ENCODE data around the gene GASK1A. TPM values are rescaled to one million over a fixed set of nuclear protein-coding genes. Genes with fewer than 3 reads are reported as not detected.

GASK1A gene
- total RNA-seq, 3 donors from 2014 or later: 10.1 to 22.6 (median 20.5) TPM

DNA sequence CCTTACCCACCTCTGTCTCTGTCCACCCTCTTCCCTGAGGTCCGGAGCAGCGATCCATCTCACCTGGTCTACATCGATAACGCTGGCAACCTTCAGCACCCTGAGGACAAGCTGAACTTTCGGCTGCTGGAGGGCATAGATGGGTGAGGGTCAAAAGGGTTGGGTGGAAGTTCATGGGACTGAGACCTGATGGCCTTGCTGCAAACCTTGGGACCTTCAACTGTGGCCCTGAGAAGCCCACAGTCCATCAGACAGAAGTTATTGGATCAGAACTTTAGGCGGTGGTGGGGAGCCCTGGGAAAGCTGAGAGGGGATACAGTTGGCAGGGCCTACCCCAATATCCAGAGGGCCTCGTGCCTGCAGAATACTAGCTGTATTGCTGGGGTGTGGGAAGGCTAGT, 76.3 kb downstream of the GASK1A start:
- DNase-seq (ENCODE audit: low spot score in 2 of 2): no peak
- intact Hi-C loops (cut with DNase I; ENCODE audit: low total_unique reads): no loop called here
- TF ChIP-seq POLR2AphosphoS5 (IDR thresholded peaks at IDR 0.05) (no peak), POLR2A (IDR thresholded peaks at IDR 0.05) (no peak)
- TF ChIP-seq, protein P1, sequence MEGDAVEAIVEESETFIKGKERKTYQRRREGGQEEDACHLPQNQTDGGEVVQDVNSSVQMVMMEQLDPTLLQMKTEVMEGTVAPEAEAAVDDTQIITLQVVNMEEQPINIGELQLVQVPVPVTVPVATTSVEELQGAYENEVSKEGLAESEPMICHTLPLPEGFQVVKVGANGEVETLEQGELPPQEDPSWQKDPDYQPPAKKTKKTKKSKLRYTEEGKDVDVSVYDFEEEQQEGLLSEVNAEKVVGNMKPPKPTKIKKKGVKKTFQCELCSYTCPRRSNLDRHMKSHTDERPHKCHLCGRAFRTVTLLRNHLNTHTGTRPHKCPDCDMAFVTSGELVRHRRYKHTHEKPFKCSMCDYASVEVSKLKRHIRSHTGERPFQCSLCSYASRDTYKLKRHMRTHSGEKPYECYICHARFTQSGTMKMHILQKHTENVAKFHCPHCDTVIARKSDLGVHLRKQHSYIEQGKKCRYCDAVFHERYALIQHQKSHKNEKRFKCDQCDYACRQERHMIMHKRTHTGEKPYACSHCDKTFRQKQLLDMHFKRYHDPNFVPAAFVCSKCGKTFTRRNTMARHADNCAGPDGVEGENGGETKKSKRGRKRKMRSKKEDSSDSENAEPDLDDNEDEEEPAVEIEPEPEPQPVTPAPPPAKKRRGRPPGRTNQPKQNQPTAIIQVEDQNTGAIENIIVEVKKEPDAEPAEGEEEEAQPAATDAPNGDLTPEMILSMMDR (IDR thresholded peaks at IDR 0.05): no peak
- no peaks in the 10 kb centered on the region for H3K4me1 ChIP-seq
- no peaks in the 10 kb centered on the region for H3K27me3 ChIP-seq
- H3K4me3 ChIP-seq: no peak overlapping the region
- no peaks in the 10 kb centered on the region for H3K36me3 ChIP-seq
- H3K27ac ChIP-seq: no peak overlapping the region
- H3K9me3 ChIP-seq: peaks cover 9 to 23% of the 10 kb centered on the region in 2 donors

DNA sequence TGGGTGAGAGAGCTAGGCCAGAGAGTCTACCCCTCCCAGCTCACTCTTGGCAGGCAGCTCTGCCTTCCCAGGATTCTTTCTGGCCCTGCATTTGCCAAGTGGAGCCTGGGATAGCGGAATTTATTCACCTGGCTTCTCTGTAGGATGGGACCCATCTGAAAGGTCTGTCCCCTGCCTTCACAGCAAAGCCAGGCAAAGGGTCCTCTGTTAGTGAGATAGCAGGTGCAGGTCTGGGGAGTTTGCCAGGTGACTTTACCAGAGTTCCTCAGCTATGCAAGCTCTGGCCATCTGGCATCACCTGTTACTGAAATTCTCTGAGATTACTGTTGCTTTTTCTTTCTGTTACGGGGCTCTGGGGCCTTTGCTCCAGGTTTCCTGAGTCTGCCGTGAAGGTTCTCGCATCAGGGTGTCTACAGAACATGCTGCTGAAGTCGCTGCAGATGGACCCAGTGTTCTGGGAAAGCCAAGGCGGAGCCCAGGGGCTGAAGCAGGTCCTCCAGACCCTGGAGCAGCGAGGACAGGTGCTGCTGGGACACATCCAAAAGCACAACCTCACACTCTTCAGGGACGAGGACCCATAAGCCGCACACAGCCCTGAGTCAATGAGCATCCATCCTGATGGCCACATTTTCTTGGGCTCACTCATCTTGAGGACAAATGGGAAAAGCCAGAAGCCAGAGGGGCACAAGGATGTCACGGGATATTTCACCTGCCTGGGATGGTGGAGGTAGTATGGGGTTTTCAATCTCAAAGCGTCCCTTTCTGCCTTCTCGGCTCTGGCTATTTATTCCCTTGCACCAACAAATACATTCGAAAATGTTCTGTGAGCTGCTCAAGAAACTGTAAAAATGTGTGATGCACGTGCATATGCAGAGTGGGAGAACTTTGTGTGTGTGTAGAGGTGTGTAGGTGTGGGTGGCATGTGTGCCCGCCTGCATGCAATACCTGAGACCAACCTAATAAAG, 77.0 kb downstream of the GASK1A start:
- H3K4me1 ChIP-seq: no peaks in the 10 kb centered on the region
- H3K27me3 ChIP-seq: no peaks in the 10 kb centered on the region
- intact Hi-C loops (cut with DNase I; ENCODE audit: low total_unique reads): no loop called here
- no peak overlapping the region for H3K27ac ChIP-seq
- no peaks in the 10 kb centered on the region for H3K36me3 ChIP-seq
- TF ChIP-seq, protein P1 (IDR thresholded peaks at IDR 0.05): no peak
- TF ChIP-seq POLR2AphosphoS5 (IDR thresholded peaks at IDR 0.05) (no peak), POLR2A (IDR thresholded peaks at IDR 0.05) (no peak)
- H3K4me3 ChIP-seq: no peak overlapping the region
- no peak for DNase-seq (ENCODE audit: low spot score in 2 of 2)
- H3K9me3 ChIP-seq: peaks cover 9 to 17% of the 10 kb centered on the region in 2 donors

DNA sequence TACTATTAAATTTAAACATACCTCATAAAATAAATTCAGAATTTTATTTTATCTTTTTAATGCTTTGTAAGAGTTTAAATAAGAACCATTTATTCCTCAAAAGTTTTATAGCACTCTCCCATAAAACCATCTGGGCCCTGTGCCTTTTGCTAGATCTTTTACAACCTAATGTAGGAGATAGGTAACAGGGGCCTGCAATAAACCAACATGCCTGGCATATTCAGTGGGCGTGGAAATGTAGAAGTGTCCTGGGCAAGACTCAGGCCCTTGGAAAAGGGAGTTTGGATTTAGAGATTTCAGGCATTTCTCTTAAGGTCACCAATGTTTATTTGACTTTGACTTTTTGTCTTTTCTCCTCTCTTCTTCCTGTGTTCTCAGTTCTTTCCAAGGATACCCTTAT, 80.3 kb downstream of the GASK1A start:
- intact Hi-C loops (cut with DNase I; ENCODE audit: low total_unique reads): no loop called here
- no peak for DNase-seq (ENCODE audit: low spot score in 2 of 2)
- Histone ChIP-seq H3K27me3 (no peaks in the 10 kb centered on the region), H3K36me3 (no peaks in the 10 kb centered on the region), H3K4me3 (no peak overlapping the region), H3K4me1 (no peaks in the 10 kb centered on the region), H3K9me3 (peaks cover 13 to 17% of the 10 kb centered on the region in 2 donors), H3K27ac (no peak overlapping the region)
- TF ChIP-seq, protein P1 (IDR thresholded peaks at IDR 0.05): no peak
- no peak for TF ChIP-seq POLR2AphosphoS5 (IDR thresholded peaks at IDR 0.05)
- no peak for TF ChIP-seq POLR2A (IDR thresholded peaks at IDR 0.05)

DNA sequence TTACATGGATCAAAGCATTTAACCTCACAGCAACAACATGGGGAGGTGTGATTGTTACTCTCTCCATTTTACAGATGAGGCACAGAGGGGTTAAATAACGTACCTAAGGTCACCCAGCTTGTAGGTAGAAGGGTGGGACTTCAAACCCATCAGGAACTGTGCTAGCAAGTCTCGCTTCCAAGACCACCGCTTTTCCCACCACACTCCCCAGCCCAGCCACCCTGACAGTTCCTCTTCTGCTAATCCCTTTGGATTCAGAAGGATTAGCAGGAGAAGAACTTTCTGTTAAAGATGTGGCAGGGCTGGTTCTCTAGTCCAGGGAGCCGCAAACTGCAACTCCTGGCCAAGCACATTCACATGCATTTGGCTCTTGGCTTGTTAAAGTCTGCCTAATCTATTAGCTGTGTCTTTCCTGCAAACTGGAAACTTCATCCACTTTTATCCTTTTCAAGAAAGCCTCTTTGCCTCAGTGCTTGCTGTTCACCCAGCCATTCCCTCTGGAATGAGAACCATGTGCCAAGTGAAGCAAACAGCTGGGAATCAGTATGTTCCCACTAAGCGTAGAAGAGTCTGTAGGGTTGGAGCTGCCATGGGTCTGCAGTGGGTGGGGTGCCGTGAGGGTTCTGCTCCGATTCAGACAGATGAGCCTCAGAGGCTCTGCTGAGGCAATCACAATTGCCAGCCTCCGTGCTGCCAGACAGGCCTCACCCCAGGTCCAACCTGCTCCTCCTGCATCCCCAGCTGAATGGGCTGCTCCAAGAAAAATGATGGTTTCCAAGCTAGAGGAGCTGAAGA, 82.2 kb downstream of the GASK1A start:
- Histone ChIP-seq H3K4me1 (no peaks in the 10 kb centered on the region), H3K27ac (no peak overlapping the region), H3K36me3 (no peaks in the 10 kb centered on the region), H3K9me3 (peaks cover 13 to 17% of the 10 kb centered on the region in 2 donors), H3K4me3 (no peak overlapping the region), H3K27me3 (no peaks in the 10 kb centered on the region)
- intact Hi-C loops (cut with DNase I; ENCODE audit: low total_unique reads): no loop called here
- no peak for DNase-seq (ENCODE audit: low spot score in 2 of 2)
- TF ChIP-seq, protein P1 (IDR thresholded peaks at IDR 0.05): no peak
- TF ChIP-seq POLR2AphosphoS5 (IDR thresholded peaks at IDR 0.05) (no peak), POLR2A (IDR thresholded peaks at IDR 0.05) (no peak)

Data from breast epithelium (tissue), 4 donors.